ENCODE results near the gene ORAI1. TPM values are rescaled to one million over a fixed set of nuclear protein-coding genes. Genes with fewer than 3 reads are reported as not detected.

ORAI1 gene
- total RNA-seq (2014; rRNA removed): 31.4 and 35.0 TPM in 2 replicates
- Bru-seq, nascent RNA: percentile 58 among the genes with signal in this experiment
- BruChase-seq, experiment 1, labeled RNA remaining after a 6-hour chase: percentile 66 among the genes with signal in this experiment
- percentile 57 among the genes with signal in this experiment for BruChase-seq, experiment 2, labeled RNA remaining after a 2-hour chase
- long read RNA-seq, transcript ORAI1-203 (2 exons, 2,138 nt): major isoform, 99 of 147 reads
- long read RNA-seq, partial matches to known transcripts: 0 of 147 reads
- long read RNA-seq, other reads (novel, unspliced or antisense): 44 of 147 reads

- Histone ChIP-seq H3K79me2 (ENCODE audit: low read length) (peaks cover 45% of the 10 kb centered on the region), H3K27me3 (ENCODE audit: low read length) (no peaks in the 10 kb centered on the region), H3K4me1 (ENCODE audit: insufficient read depth, low read length) (peaks cover 34% of the 10 kb centered on the region), H4K20me1 (ENCODE audit: low read length) (no peaks in the 10 kb centered on the region), H3K9me2 (replicated peaks; ENCODE audit: low read length) (no peaks in the 10 kb centered on the region), H3K36me3 (ENCODE audit: low read depth, low read length) (0 out of 2 replicates have a peak, but pooled peaks cover 2% of the 10 kb centered on the region), H3K27ac (ENCODE audit: low read length) (peak within 1 kb of the TSS; percentile 29), H3F3A (ENCODE audit: low read length, unreplicated experiment) (no peaks in the 10 kb centered on the region), H3K4me2 (ENCODE audit: low read length) (peak within 1 kb of the TSS; percentile 90), H3K9ac (ENCODE audit: low read length) (peak within 1 kb of the TSS; percentile 71), H2AFZ (ENCODE audit: low read length) (peak within 1 kb of the TSS; percentile 92), H3K4me3 (ENCODE audit: low read length) (peak within 1 kb of the TSS; percentile 79), H3K9me3 (ENCODE audit: low read length) (no peaks in the 10 kb centered on the region)
- TF ChIP-seq EZH2 (IDR thresholded peaks at IDR 0.05; ENCODE audit: low read length, unreplicated experiment): no peak
- TF ChIP-seq EZH2phosphoT487 (IDR thresholded peaks at IDR 0.05; ENCODE audit: borderline replicate concordance, low read length): no peak
- no peak for TF ChIP-seq CTCF (conservative IDR thresholded peaks at IDR 0.05; ENCODE audit: low read depth, low read length)
- DNase-seq (peak; percentile 99), ATAC-seq (peak; percentile 70)
- intact Hi-C loops (cut with micrococcal nuclease): loop anchor here (2.0 to 5.0 kb wide), 5 partner anchors 45 to 166 kb away; partner anchors contain the start of genes KDM2B and RHOF
- BruUV-seq (replicated peaks): no TSS peak
- CTCF ChIA-PET: interaction anchor here (0.5 to 3.2 kb wide), 6 partner anchors 16 to 74 kb away, joined by 3 to 31 read pairs (median 4); no protein-coding TSS in a partner anchor
- POLR2A ChIA-PET (ENCODE audit: unreplicated experiment): interaction anchor here (0.6 to 0.8 kb wide), 5 partner anchors 42 to 452 kb away, joined by 3 to 6 read pairs (median 3); partner anchors contain the start of gene MLXIP
Observed at GRCh38 chr12:121626087-121626852, at the start of gene ORAI1. TSS of gene ORAI1 (plus strand) at chr12:121626530.

DNA sequence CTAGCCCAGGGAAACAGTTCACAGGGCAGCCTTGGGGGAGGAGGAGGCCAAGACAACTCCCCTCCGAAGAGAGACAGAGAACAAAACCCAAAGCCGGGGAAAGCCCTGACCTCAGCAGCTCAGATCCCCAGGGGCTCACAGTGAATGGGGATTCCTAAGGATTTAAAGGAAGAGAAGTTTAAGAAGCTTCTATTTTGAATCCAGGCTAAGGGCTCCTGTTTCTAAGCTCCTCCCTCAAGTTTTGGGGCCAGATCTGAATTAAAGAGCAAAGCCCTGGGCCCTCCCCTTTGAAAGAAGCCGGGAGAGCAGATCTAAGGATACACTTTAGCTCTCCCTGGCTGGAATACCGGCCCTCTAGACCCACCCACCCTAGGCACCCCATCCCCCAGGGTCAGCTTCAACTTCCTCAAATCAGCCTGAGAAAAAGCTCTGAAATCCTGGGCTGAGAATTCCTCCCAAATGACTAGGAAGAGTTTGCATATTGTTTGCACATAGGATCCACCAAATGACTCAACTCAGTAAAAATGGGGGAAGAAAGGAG is 49.4 kb upstream of the ORAI1 start:
- ATAC-seq (peak; percentile 46), DNase-seq (peak; percentile 89)
- H2AFZ ChIP-seq (ENCODE audit: low read length): peak overlapping the region; percentile 56
- H3K9me3 ChIP-seq (ENCODE audit: low read length): no peaks in the 10 kb centered on the region
- H3K4me1 ChIP-seq (ENCODE audit: insufficient read depth, low read length): peaks cover 37% of the 10 kb centered on the region
- TSS peak; percentile 29 for BruUV-seq (replicated peaks)
- ChIA-PET POLR2A (ENCODE audit: unreplicated experiment) (interaction anchor here (0.6 to 0.9 kb wide), 2 partner anchors 50 to 267 kb away, joined by 3 to 5 read pairs; partner anchors contain the start of gene ORAI1), CTCF (interaction anchor here (0.6 to 2.0 kb wide), 5 partner anchors 25 to 91 kb away, joined by 4 to 24 read pairs (median 5); partner anchors contain the start of gene ORAI1)
- no peaks in the 10 kb centered on the region for H4K20me1 ChIP-seq (ENCODE audit: low read length)
- peaks cover 37% of the 10 kb centered on the region for H3K79me2 ChIP-seq (ENCODE audit: low read length)
- H3K27me3 ChIP-seq (ENCODE audit: low read length): no peaks in the 10 kb centered on the region
- H3K36me3 ChIP-seq (ENCODE audit: low read depth, low read length): peaks cover 11% of the 10 kb centered on the region; the same call in 1 of the 2 replicates
- H3K4me2 ChIP-seq (ENCODE audit: low read length): peak overlapping the region; percentile 82
- peak overlapping the region; percentile 67 for H3K9ac ChIP-seq (ENCODE audit: low read length)
- peak overlapping the region; percentile 84 for H3K27ac ChIP-seq (ENCODE audit: low read length)
- peak overlapping the region; percentile 39; the same call in 1 of the 2 replicates for H3K4me3 ChIP-seq (ENCODE audit: low read length)
- TF ChIP-seq CTCF (conservative IDR thresholded peaks at IDR 0.05; ENCODE audit: low read depth, low read length): no peak
- no peak for TF ChIP-seq EZH2phosphoT487 (IDR thresholded peaks at IDR 0.05; ENCODE audit: borderline replicate concordance, low read length)
- no peak for TF ChIP-seq EZH2 (IDR thresholded peaks at IDR 0.05; ENCODE audit: low read length, unreplicated experiment)
- intact Hi-C loops (cut with micrococcal nuclease): no loop called here
- peaks cover 9% of the 10 kb centered on the region for H3F3A ChIP-seq (ENCODE audit: low read length, unreplicated experiment)
- H3K9me2 ChIP-seq (replicated peaks; ENCODE audit: low read length): no peaks in the 10 kb centered on the region

Measured in PC-3 (cell line).